AG10803 (cell line): ENCODE data around the gene SPDYE4.

Experiments
- DNase-seq: peaks from one replicate; pipeline ENCODE4 v3.0.0; 2010; ENCODE audit warnings: low read depth
- H3K4me3 ChIP-seq: 2 replicates; pipeline ENCODE4 v1.5.1; 2011; ENCODE audit warnings: mild to moderate bottlenecking, low read length, control low read depth
- CTCF ChIP-seq: conservative IDR thresholded peaks from 2 replicates; pipeline ENCODE4 v1.5.1; 2011; ENCODE audit warnings: mild to moderate bottlenecking, low read length, control low read depth, inconsistent platforms

SPDYE4 gene

GRCh38 chr17:8799570-8800212, 41.3 kb upstream of the SPDYE4 start:
- TF ChIP-seq CTCF, result no peak
- no peak overlapping the region for H3K4me3 ChIP-seq
- DNase-seq, result no peak

- no peak within 1 kb of the TSS for H3K4me3 ChIP-seq
- TF ChIP-seq CTCF, result no peak
- no peak for DNase-seq
Observed at GRCh38 chr17:8798846-8799569, 40.7 kb upstream of the SPDYE4 start, which contains the start of gene MFSD6L. TSS of gene MFSD6L (minus strand) at chr17:8799365. CDS start at chr17:8799120, 245 bp downstream.

GRCh38 chr17:8798176-8798845, 40.0 kb upstream of the SPDYE4 start:
- no peak for TF ChIP-seq CTCF
- H3K4me3 ChIP-seq, result no peak overlapping the region
- no peak for DNase-seq

- H3K4me3 ChIP-seq, result no peak overlapping the region
- DNase-seq, result no peak
- TF ChIP-seq CTCF, result no peak
Observed at GRCh38 chr17:8797621-8798175, 39.4 kb upstream of the SPDYE4 start.

GRCh38 chr17:8794636-8795035, 36.3 kb upstream of the SPDYE4 start:
- no peak overlapping the region for H3K4me3 ChIP-seq
- no peak for TF ChIP-seq CTCF

GRCh38 chr17:8793649-8794048, 35.3 kb upstream of the SPDYE4 start:
- no peak for DNase-seq
- TF ChIP-seq CTCF, result no peak
- H3K4me3 ChIP-seq, result no peak overlapping the region

More at GRCh38 chr17:8794636-8795035, 36.3 kb upstream of the SPDYE4 start:
- no peak for DNase-seq
